ENCODE data around the gene VSIR.

The VSIR gene

DNA sequence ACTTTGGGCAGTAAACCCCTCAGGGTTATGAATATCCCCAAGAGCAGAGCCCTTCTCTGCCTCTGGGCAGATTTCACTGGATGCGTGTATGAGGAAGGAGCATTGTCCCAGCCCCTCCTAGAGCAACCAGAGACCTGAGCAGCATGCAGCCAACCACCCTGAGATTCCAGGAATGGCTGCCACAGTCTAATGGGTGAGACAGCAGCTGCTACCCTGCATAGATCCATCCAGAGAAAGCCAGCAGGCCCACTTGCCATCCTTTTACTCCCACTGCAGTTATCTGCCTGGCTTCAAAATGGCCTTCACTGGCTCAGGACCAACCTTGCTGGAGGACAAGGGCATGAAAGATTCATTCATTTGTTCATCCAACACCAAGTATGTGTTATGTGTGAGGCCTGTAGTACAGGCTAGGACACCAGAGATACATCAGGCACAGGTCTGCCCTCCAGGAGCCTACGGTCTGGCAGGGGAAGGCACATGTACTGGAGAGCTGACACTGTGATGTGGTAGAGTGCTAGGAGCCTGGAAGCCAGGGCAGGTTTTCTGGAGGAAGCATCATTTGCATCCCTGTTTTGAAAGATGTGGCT, 27.6 kb downstream of the VSIR start:
- TF ChIP-seq, protein P1, sequence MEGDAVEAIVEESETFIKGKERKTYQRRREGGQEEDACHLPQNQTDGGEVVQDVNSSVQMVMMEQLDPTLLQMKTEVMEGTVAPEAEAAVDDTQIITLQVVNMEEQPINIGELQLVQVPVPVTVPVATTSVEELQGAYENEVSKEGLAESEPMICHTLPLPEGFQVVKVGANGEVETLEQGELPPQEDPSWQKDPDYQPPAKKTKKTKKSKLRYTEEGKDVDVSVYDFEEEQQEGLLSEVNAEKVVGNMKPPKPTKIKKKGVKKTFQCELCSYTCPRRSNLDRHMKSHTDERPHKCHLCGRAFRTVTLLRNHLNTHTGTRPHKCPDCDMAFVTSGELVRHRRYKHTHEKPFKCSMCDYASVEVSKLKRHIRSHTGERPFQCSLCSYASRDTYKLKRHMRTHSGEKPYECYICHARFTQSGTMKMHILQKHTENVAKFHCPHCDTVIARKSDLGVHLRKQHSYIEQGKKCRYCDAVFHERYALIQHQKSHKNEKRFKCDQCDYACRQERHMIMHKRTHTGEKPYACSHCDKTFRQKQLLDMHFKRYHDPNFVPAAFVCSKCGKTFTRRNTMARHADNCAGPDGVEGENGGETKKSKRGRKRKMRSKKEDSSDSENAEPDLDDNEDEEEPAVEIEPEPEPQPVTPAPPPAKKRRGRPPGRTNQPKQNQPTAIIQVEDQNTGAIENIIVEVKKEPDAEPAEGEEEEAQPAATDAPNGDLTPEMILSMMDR (conservative IDR thresholded peaks at IDR 0.05; ENCODE audit: low read depth, low read length) = no peak
- no peak overlapping the region for H3K4me3 ChIP-seq (ENCODE audit: low read length)
- DNase-seq (ENCODE audit: low read depth) = no peak

DNA sequence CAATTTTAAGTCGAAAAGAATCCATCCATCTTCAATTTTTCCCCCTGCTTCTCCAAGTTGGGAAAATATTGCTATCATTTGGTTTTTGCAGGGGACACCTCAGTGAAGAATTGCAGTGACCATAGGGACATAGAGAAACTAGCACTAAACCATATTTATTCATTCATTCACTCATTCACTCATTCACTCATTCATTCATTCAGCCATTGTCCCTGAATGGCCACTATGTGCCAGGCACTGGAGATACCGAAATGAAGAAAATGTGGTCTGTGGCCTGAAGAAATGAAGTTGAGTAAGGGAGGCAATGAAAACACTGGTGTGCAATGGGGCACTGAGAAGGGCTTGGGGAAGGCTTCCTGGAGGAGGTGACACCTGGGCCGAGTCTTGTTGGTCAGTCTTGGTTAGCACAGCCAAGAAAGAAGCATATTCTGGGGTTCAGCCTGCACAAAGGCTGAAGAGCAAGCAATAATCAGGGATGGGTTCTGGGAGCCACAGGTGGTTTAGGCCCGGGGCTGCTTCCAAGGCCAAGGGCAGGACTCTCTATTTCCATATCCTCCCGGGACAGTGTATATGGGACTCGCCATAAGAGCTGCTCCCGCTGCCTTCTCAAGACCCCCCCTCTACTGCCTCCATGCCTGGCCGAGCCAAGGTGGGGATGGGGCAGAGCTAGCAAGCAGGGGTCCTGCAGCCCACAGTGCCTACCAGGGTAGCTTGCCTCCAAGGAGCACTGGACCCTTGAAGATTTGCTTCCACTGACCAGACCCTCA, 28.2 kb downstream of the VSIR start:
- no peak overlapping the region for H3K4me3 ChIP-seq (ENCODE audit: low read length)
- TF ChIP-seq, protein P1 (conservative IDR thresholded peaks at IDR 0.05; ENCODE audit: low read depth, low read length) = no peak
- DNase-seq (ENCODE audit: low read depth) = no peak

DNA sequence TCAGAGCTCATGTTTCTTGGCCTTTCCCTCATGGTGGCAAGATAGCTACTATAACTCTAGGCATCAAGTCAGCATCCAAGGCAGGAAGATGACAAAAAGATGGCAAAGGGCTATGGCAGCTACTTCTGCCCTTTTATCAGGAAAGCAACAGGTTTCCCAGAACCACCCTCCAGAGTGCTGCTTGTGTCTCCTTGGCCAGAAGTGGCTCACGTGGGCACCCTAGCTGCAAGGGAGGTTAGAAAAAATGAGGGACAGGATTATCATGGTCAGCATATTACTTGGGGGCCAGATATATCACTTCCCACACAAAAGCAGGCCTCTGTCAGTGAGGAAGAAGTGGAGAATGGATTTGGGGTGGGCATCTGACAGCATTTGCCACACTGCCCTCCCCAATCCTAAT, 29.5 kb downstream of the VSIR start:
- DNase-seq (ENCODE audit: low read depth) = no peak
- TF ChIP-seq, protein P1 (conservative IDR thresholded peaks at IDR 0.05; ENCODE audit: low read depth, low read length) = no peak
- H3K4me3 ChIP-seq (ENCODE audit: low read length) = no peak overlapping the region

DNA sequence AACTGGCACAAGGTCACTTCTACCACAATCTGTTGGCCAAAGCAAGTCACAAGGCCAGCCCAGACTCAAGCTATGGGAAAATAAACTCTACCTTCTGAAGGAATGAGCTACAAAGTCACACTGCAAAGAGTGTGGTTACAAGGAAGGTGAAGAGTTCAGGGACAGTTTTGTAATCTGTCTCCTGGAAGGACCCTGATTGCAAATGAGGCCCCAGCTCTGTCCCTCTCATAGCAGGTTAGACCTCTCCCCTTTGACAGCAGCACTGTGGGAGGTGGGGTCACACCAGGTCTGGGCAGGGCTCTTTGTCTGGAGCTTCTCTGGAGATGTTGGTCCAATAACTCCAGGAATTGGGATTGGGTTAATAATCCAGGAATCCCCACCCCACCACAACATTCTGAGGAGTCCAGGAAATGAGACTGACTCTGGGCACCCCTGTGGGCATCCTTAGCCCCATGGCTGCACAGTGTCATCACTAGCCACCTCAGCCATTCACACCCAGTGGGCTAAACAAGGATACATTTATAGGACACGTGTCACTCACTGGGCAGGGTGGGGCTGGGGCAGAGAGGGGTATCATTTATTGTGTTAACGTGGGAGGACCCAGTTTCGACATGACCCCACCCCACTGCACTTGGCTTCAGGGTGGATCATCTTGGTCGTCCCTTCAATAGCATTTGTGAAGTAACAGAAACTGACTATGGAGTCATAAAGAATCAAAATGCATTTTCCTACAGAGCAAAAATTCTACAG, 30.1 kb downstream of the VSIR start:
- DNase-seq (ENCODE audit: low read depth) = no peak
- no peak overlapping the region for H3K4me3 ChIP-seq (ENCODE audit: low read length)
- TF ChIP-seq, protein P1 (conservative IDR thresholded peaks at IDR 0.05; ENCODE audit: low read depth, low read length) = no peak

DNA sequence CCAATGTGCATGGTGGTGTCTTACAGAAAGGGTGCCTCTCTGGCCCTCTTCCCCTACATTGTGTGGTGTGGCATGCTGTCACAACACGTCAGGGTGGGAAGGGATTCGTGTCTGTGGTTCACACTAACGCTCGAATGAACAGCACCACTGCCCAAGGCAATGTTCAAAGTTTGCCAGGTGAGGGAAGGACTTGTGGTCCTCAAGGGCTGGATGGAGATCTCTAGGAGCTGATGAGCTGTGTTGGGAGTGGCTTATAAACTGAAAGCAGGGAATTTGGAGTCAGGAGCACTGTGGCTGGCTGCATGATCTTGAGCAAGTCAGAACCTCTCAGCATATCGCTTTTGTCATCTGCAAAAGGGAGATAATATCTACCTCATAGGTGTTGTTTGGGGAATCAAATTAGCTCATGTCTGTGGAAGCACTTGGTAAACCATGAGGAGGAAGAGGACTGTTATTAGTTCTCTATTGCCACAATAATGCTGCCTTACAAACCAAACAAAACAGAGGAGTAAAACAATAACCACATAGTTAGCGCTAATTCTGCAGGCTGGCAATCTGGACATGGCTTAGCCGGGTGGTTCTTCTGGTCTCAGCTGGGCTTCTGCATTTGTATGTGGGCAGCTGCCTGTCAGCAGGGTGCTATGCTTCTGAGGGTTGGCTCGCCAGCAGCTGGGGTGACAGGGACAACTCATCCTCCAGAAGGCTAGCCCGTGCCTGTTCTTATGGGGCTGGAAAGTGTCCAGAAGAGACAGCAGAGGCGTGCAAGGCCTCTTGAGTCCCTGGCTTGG, 30.8 kb downstream of the VSIR start:
- H3K4me3 ChIP-seq (ENCODE audit: low read length) = no peak overlapping the region

DNA sequence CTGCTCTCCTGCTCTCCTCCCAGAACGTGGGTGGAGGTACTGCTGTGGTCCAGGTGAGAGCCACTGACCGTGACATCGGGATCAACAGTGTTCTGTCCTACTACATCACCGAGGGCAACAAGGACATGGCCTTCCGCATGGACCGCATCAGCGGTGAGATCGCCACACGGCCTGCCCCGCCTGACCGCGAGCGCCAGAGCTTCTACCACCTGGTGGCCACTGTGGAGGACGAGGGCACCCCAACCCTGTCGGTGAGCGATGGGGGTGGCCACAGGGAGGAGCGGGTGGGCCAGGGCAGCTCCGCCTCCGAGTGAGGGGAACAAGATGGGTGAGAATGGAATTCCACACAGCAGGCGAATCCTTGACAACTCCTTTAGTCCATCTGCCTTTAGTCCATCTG, 31.6 kb downstream of the VSIR start:
- DNase-seq (ENCODE audit: low read depth) = no peak
- TF ChIP-seq, protein P1 (conservative IDR thresholded peaks at IDR 0.05; ENCODE audit: low read depth, low read length) = no peak
- no peak overlapping the region for H3K4me3 ChIP-seq (ENCODE audit: low read length)

More for the DNA sequence above, 30.8 kb downstream of the VSIR start:
- TF ChIP-seq, protein P1 (conservative IDR thresholded peaks at IDR 0.05; ENCODE audit: low read depth, low read length) = no peak
- no peak for DNase-seq (ENCODE audit: low read depth)
